Measurements from ENCODE around the gene SIVA1. TPM values are rescaled to one million over a fixed set of nuclear protein-coding genes. Genes with fewer than 3 reads are reported as not detected.

SIVA1 gene
- total RNA-seq, 2 donors from 2014 or later = 82.5 to 87.3 TPM

DNA sequence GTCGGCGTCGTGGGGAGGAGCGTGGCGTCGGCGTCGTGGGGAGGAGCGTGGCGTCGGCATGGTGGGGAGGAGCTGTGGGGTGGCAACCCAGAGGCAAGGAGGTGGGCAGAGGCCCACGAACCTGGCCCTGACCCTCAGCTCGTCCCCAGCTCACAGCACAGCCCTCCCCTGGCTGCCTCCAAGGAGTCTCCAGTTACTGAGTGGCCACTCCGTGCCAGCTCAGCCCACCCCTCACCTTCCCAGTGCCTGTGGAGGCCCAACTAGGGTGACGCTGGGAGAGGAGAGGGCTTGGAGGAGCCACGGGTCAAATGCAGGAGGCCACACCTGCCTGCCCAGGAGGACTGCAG, 23.1 kb upstream of the SIVA1 start:
- no peaks in the 10 kb centered on the region for H3K27me3 ChIP-seq (ENCODE audit: control insufficient read depth, insufficient read depth, low read length, poor library complexity, severe bottlenecking)
- H3K27ac ChIP-seq (ENCODE audit: low read depth, low read length) = no peak overlapping the region
- H3K9ac ChIP-seq (ENCODE audit: extremely low read depth, low read length, poor library complexity, severe bottlenecking) = no peak overlapping the region
- H3K4me3 ChIP-seq (ENCODE audit: low read length) = no peak overlapping the region
- Mint-ChIP-seq H3K4me3 (no peak overlapping the region), H3K4me1 (peaks cover 4% of the 10 kb centered on the region), H3K36me3 (ENCODE audit: low read depth) (no peaks in the 10 kb centered on the region), H3K9me3 (no peaks in the 10 kb centered on the region), H3K27me3 (ENCODE audit: insufficient read depth) (peaks cover 14% of the 10 kb centered on the region), H3K27ac (no peak overlapping the region)
- H3K9me3 ChIP-seq (ENCODE audit: control insufficient read depth, low read length) = no peaks in the 10 kb centered on the region
- TF ChIP-seq, protein P1, sequence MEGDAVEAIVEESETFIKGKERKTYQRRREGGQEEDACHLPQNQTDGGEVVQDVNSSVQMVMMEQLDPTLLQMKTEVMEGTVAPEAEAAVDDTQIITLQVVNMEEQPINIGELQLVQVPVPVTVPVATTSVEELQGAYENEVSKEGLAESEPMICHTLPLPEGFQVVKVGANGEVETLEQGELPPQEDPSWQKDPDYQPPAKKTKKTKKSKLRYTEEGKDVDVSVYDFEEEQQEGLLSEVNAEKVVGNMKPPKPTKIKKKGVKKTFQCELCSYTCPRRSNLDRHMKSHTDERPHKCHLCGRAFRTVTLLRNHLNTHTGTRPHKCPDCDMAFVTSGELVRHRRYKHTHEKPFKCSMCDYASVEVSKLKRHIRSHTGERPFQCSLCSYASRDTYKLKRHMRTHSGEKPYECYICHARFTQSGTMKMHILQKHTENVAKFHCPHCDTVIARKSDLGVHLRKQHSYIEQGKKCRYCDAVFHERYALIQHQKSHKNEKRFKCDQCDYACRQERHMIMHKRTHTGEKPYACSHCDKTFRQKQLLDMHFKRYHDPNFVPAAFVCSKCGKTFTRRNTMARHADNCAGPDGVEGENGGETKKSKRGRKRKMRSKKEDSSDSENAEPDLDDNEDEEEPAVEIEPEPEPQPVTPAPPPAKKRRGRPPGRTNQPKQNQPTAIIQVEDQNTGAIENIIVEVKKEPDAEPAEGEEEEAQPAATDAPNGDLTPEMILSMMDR (conservative IDR thresholded peaks at IDR 0.05) = no peak
- H3K4me1 ChIP-seq (ENCODE audit: control insufficient read depth, insufficient read depth, low read length) = no peaks in the 10 kb centered on the region
- H3K36me3 ChIP-seq (ENCODE audit: control insufficient read depth, insufficient read depth, low read length) = no peaks in the 10 kb centered on the region
- DNase-seq = no peak
- WGBS, 2 experiments (ENCODE audit: insufficient coverage in 1 of 2, insufficient read length in 1 of 2) = 89 to 94% methylated on average over 2 to 5 of the region's 16 CpGs

- 97% methylated on average over 4 of the region's 5 CpGs; no CpG with 5 or more reads in 1 of the 2 experiments for WGBS, 2 experiments (ENCODE audit: insufficient coverage in 1 of 2, insufficient read length in 1 of 2)
- TF ChIP-seq, protein P1 (conservative IDR thresholded peaks at IDR 0.05) = no peak
- no peak overlapping the region for H3K9ac ChIP-seq (ENCODE audit: extremely low read depth, low read length, poor library complexity, severe bottlenecking)
- no peaks in the 10 kb centered on the region for H3K4me1 ChIP-seq (ENCODE audit: control insufficient read depth, insufficient read depth, low read length)
- H3K36me3 Mint-ChIP-seq (ENCODE audit: low read depth) = no peaks in the 10 kb centered on the region
- H3K9me3 ChIP-seq (ENCODE audit: control insufficient read depth, low read length) = no peaks in the 10 kb centered on the region
- no peak overlapping the region for H3K4me3 ChIP-seq (ENCODE audit: low read length)
- no peaks in the 10 kb centered on the region for H3K9me3 Mint-ChIP-seq
- H3K27ac ChIP-seq (ENCODE audit: low read depth, low read length) = no peak overlapping the region
- H3K27me3 ChIP-seq (ENCODE audit: control insufficient read depth, insufficient read depth, low read length, poor library complexity, severe bottlenecking) = no peaks in the 10 kb centered on the region
- no peak overlapping the region for H3K4me3 Mint-ChIP-seq
- peaks cover 14% of the 10 kb centered on the region for H3K27me3 Mint-ChIP-seq (ENCODE audit: insufficient read depth)
- H3K36me3 ChIP-seq (ENCODE audit: control insufficient read depth, insufficient read depth, low read length) = no peaks in the 10 kb centered on the region
- no peaks in the 10 kb centered on the region for H3K4me1 Mint-ChIP-seq
- no peak overlapping the region for H3K27ac Mint-ChIP-seq
- no peak for DNase-seq
These were observed 22.5 kb upstream of the SIVA1 start for GRCh38 chr14:104730487-104730886.

GRCh38 chr14:104731320-104732294, 21.3 kb upstream of the SIVA1 start:
- H3K9ac ChIP-seq (ENCODE audit: extremely low read depth, low read length, poor library complexity, severe bottlenecking) = no peak overlapping the region

More at GRCh38 chr14:104731320-104732294, 21.3 kb upstream of the SIVA1 start:
- Histone ChIP-seq H3K27ac (ENCODE audit: low read depth, low read length) (no peak overlapping the region), H3K4me3 (ENCODE audit: low read length) (no peak overlapping the region), H3K36me3 (ENCODE audit: control insufficient read depth, insufficient read depth, low read length) (no peaks in the 10 kb centered on the region), H3K27me3 (ENCODE audit: control insufficient read depth, insufficient read depth, low read length, poor library complexity, severe bottlenecking) (no peaks in the 10 kb centered on the region), H3K9me3 (ENCODE audit: control insufficient read depth, low read length) (no peaks in the 10 kb centered on the region), H3K4me1 (ENCODE audit: control insufficient read depth, insufficient read depth, low read length) (no peaks in the 10 kb centered on the region)
- TF ChIP-seq, protein P1 (conservative IDR thresholded peaks at IDR 0.05) = peak; percentile 84
- Mint-ChIP-seq H3K4me1 (no peaks in the 10 kb centered on the region), H3K27me3 (ENCODE audit: insufficient read depth) (peaks cover 14% of the 10 kb centered on the region), H3K9me3 (no peaks in the 10 kb centered on the region), H3K27ac (no peak overlapping the region), H3K36me3 (ENCODE audit: low read depth) (no peaks in the 10 kb centered on the region), H3K4me3 (no peak overlapping the region)
- WGBS, 2 experiments (ENCODE audit: insufficient coverage in 1 of 2, insufficient read length in 1 of 2) = 89 to 90% methylated on average over 11 to 18 of the region's 18 CpGs
- DNase-seq = peak; percentile 87

Data from endodermal cell (in vitro differentiated cells).